GM12891 (cell line): ENCODE results near the gene CSPG5.

Source experiments
- DNase-seq: peaks from one replicate; pipeline ENCODE4 v3.0.0; 2011; ENCODE audit warnings: low spot score; ENCODE audit not compliant: insufficient read length
- FAIRE-seq: peaks from 2 replicates; lab custom pipeline; 2011; peaks lifted over from hg19 to GRCh38; lab: Jason Lieb, UNC
- PAX5 ChIP-seq: IDR thresholded peaks from 2 replicates; pipeline ENCODE4 v1.6.1; 2011; ENCODE audit warnings: low read length, moderate library complexity, mild to moderate bottlenecking; ENCODE audit not compliant: insufficient read depth, severe bottlenecking
- POLR2A ChIP-seq: IDR thresholded peaks from 2 replicates; pipeline ENCODE4 v1.6.1; 2011; ENCODE audit warnings: low read depth, low read length, control low read depth
- POLR2AphosphoS5 ChIP-seq: IDR thresholded peaks from 2 replicates; pipeline ENCODE4 v1.6.1; 2011; ENCODE audit warnings: low read depth, low read length, control low read depth
- POU2F2 ChIP-seq: IDR thresholded peaks from 2 replicates; pipeline ENCODE4 v1.6.1; 2011; ENCODE audit warnings: low read depth, mild to moderate bottlenecking, control low read depth, low read length, moderate library complexity
- SPI1 ChIP-seq: IDR thresholded peaks from 2 replicates; pipeline ENCODE4 v1.6.1; 2011; ENCODE audit warnings: low read depth, low read length, control low read depth
- TAF1 ChIP-seq: IDR thresholded peaks from 2 replicates; pipeline ENCODE4 v1.6.1; 2011; ENCODE audit warnings: low read depth, low read length, control low read depth

The CSPG5 gene

DNA sequence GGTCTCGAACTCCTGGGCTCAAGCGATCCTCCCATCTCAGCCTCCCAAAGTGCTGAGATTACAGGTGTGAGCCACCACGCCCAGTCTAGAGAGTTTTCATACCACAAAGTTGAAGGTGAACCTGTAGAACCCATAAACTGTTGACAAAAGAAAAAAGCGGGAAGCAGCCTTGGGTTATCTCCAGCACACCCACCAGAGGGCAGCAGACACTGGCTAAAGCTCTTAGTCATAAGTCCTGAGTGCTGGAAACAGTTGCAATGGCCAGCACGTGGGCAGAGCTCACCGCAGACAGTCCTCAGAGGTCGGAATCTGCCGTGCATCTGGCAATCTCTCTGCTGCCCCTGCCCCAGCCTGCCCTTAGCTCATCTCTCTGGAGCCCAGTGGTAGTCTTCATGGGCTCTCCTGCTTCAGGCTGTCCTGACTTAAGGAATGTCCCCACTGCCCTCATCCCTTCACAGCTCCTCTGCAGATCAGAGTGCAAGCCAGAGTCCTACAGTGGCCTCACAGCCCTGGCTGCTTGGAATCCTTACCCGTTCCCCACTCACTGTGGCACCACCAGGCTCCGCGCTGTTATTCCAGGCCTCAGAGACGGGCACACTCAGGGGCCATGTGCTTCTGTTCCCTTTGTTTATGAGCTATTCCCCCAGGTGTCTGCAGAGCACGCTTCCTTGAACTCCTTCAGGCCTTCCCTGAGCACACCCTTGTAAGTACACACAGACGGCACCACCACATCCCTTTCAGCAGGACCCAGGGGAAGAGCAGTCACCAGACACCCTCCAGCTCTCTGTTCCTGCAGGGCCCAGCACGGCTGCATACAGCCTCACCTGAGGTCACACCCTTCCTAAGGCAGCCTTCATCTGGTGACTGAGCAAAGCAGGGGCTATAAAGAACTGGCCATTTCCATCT lies 56.3 kb downstream of the CSPG5 start:
- DNase-seq: peak; percentile 57
- FAIRE-seq: peak; percentile 99
- no peak for TF ChIP-seq POLR2AphosphoS5
- TF ChIP-seq POU2F2: no peak
- TF ChIP-seq SPI1: no peak
- TF ChIP-seq TAF1: no peak
- no peak for TF ChIP-seq POLR2A
- no peak for TF ChIP-seq PAX5

DNA sequence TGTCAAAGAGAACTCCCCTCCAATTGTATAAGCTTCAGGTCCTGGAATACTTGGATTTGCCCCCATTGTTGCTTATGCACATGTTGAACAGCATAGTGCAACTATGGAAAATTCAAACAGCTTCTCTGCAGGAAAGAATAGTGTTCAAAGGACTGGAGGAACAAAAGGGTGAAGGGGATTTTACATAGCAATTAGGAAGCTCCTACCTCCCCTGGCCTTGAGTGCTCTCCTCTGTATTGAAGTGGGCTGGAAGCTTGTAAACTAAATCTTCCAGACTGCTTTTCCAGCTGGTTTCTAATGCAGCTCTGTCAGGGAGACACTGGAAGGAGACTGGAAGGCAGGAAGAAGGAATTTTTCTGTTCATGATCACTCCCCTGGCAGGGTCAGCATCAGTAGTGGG lies 57.9 kb downstream of the CSPG5 start:
- FAIRE-seq (no peak), DNase-seq (no peak)
- TF ChIP-seq POU2F2 (no peak), PAX5 (no peak), TAF1 (no peak)

DNA sequence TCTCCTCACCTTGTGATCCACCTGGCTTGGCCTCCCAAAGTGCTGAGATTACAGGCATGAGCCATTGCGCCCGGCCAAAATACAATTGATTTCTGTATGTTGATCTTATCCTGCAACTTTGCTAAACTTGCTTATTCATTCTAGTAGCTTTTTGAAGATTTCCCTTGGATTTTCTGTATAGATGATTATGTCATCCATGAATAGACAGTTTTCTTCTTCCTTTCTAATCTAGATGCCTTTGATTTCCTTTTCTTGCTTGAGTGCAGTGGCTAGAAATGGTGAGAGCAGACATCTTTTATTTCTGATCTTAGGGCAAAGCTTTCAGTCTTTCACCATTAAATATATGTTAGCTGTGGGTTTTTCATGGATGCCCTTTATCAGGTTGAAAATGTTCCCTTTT lies 60.7 kb downstream of the CSPG5 start:
- TF ChIP-seq POU2F2: no peak
- no peak for TF ChIP-seq SPI1
- no peak for TF ChIP-seq POLR2AphosphoS5
- TF ChIP-seq TAF1: no peak
- TF ChIP-seq POLR2A: no peak
- no peak for TF ChIP-seq PAX5
- no peak for FAIRE-seq
- no peak for DNase-seq

DNA sequence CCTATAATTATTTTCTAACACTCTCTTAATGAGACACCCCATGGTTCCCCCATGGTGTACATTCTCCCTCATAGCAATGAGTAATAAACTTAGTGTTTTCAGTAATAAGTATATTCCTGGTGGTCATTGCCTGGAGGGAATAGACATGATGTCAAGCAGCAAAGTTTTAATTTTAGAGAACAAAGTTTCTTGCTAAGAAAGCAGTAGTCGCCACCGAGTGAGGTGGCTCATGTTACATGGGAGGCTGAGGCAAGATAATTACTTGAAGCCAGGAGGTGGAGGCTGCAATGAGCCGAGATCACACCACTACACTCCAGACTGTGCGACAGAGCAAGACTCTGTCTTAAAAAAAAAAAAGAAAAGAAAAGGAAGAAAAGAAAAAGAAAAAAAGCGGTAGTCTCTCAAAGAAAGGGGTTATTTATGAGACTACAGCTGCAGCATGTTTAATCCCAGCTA lies 62.8 kb downstream of the CSPG5 start:
- DNase-seq (no peak), FAIRE-seq (no peak)
- no peak for TF ChIP-seq TAF1
- TF ChIP-seq POLR2AphosphoS5: no peak
- TF ChIP-seq PAX5: no peak
- TF ChIP-seq POLR2A: no peak
- TF ChIP-seq POU2F2: no peak
- TF ChIP-seq SPI1: no peak

DNA sequence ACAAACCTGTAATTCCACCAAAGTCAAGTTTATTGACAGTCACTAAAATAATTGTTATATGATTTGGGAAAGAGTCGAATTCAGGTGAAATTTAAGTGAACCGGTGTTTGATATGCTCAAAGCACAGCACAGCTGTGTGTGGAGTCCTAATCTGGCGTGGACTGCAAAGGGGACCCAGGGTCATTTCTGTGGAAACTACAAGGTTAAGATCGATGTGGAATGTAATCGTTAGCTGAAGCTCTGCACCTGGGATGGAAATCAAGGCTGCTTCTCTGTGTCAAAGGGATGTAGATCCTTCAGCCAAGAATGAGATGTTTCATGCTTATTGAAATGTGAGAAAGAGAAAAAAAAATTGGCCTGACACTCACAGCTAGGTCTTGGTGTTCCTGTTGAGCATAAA lies 63.6 kb downstream of the CSPG5 start:
- DNase-seq (no peak), FAIRE-seq (no peak)
- TF ChIP-seq PAX5 (no peak), POLR2AphosphoS5 (no peak), TAF1 (no peak), POLR2A (no peak), POU2F2 (no peak), SPI1 (no peak)

DNA sequence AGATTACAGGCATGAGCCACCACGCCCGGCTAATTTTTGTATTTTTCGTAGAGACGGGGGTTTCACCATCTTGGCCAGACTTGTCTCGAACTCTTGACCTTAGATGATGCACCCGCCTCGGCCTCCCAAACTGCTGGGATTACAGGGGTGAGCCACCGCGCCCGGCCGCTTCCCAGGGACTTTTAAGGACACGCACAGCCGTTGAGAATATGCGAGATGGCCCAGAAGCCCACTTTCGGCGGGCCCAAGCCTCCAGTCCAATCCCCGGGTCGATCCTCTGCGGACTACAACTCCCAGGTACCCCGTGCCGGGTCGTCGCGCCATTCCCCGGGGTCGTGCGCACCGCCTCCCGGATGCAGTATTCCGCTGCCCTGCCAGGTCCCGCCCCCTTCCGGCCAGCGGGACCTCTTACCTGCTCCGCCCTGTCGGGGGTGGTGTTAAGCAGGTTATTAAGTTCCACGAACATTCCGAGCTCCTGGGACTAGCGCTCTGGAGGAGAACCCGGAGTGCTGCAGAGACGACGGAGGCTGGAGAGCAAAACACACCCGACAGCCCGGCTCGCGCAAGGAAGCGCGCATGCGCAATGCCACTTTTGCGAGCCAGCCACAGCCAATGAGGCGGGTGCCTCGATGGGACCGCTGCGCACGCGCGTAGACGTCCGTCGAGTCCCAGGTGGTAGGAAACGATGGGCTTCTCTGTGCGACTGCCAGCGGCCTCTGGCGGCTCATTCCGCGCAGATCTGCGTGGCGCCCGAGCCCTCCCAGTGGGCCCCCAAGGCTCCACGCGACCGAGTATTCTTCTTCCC lies 65.3 kb downstream of the CSPG5 start, which contains the start of gene ELP6:
ELP6 (minus strand) TSS at position 588 of the 805 bp plus-strand sequence; CDS start at position 466, 122 bp downstream.
- TF ChIP-seq PAX5: no peak
- TF ChIP-seq POLR2A: peak; percentile 92
- TF ChIP-seq POLR2AphosphoS5: peak; percentile 93
- 0 out of 2 replicates have a peak, but pooled peaks have one; percentile 7 for TF ChIP-seq POU2F2
- TF ChIP-seq SPI1: no peak
- TF ChIP-seq TAF1: peak; percentile 38
- DNase-seq (peak; percentile 92), FAIRE-seq (peak; percentile 99)

DNA sequence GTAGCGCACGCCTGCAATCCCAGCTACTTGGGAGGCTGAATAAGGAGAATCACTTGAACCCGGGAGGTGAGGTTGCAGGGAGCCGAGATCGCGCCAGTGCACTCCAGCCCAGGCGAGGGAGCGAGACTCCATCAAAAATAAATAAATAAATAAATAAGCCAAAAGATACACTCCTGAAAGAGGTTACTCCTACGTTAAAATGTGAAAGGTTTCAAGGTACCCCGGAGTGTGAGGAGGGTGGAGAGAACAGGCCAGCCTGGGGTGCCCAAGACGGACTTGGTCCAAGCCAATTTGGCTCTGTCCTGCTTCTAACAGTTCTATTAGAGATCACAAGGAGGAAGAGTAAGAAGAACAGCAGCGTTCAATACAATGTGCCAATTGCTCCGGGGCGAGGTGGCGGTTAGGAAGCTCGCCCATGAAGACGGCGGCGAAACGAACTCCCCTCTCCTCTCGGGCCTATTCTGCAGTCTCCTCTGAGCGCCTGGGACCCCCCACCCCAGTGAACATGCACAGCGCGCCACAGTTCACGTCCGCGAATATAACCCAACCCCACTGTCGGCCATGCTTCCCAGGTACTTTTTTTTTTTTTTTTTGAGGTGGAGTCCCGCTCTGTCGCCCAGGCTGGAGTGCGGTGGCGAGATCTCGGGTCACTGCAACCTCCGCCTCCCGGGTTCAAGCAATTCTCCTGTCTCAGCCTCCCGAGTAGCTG lies 66.1 kb downstream of the CSPG5 start:
- FAIRE-seq (no peak), DNase-seq (no peak)
- TF ChIP-seq PAX5: no peak
- no peak for TF ChIP-seq SPI1
- TF ChIP-seq TAF1: no peak; the same call in 1 of the 2 replicates
- no peak; the same call in 1 of the 2 replicates for TF ChIP-seq POLR2AphosphoS5
- TF ChIP-seq POLR2A: no peak; the same call in 1 of the 2 replicates
- TF ChIP-seq POU2F2: no peak
